DMS153 treated with DMSO at 0.1 percent for 48 hours (cell line): ENCODE data around the gene OR52E4.

Experiments used
- DNase-seq: peaks from one replicate; lab custom pipeline; 2025; ENCODE audit not compliant: unreplicated experiment; lab: John Stamatoyannopoulos, UW

Gene OR52E4

DNA sequence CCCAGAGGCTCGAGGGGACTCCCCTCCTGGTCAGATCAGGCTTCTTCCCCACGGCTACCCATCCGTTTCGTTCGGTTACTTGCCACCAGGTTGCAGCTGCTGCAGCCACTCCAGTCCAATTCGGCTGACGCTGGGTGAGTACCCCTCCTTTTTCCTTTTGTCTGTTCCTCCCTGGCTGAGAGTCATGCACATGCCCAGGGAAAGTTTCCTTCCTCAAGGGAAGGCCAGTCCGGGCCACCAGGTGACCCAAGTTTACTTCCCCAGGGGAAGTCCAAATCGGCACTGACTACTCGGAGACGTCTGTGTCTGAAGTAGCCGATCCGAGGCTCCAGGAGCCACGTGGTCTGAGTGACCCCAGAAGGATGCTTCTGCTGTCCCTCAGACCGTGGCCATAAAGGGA is 48.4 kb downstream of the OR52E4 start:
- no peak for DNase-seq

DNA sequence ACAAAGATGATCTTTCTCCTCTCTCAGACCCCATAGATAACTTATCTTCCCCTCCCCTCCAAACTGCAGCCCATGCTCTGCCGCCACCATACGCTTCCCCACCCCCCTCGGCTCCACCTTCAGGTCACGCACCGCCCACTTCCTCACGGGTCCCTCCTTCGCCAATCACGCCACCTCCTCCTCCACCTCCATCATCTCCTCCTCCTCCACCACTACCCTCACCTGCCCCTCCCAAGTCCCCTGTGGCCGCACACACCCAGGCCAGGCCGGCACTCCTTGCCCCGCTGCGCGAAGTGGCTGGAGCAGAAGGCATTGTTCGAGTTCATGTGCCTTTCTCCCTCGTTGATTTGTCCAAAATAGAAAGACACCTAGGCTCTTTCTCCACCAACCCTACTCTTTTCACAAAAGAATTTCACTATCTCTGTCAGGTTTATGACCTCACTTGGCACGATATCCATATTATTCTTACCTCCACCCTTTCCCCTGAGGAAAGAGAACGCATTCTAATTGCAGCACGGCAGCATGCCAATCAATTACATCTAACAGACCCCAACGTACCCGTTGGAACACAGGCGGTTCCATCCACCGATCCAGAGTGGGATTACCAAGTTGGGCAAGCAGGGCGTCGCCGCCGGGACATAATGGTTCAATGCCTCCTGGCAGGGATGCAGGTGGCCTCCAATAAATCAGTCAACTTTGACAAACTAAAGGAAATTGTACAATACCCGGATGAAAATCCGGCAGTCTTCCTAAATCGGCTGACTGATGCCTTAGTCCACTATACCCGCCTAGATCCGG is 49.3 kb downstream of the OR52E4 start:
- DNase-seq, result no peak

DNA sequence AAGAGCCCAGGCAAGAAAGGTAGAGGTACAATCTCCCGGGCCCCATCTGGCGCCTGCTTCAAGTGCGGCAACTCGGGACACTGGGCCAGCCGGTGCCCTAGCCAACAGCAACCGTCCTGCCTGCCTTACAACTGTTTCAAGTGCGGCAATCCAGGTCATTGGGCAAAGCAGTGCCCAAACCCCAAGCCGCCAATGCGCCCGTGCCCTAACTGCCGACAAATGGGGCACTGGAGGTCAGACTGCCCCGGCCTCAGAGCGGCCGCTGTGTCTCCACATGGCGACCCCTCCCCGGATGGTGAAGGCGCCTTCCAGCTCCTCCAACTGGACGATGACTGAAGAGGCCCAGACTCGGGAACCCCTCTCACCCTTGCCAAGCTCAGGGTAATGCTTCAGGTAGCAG is 50.2 kb downstream of the OR52E4 start:
- no peak for DNase-seq

DNA sequence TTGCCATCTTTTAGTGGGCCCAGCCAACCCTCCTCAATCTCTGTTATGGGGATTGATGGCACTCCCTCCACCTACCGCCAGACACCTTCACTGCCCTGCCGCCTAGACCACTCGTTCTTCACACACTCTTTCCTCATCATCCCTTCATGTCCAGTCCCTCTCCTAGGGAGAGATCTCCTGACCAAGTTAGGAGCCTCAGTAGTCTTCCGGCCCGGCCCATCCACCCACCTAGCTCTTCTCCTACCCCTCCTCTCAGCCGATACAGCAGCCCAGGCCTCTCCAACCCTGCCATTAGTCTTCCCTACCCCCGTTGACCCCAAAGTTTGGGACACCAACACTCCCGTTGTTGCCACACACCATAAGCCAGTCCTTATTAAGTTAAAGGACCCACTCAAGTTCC is 50.6 kb downstream of the OR52E4 start:
- no peak for DNase-seq

DNA sequence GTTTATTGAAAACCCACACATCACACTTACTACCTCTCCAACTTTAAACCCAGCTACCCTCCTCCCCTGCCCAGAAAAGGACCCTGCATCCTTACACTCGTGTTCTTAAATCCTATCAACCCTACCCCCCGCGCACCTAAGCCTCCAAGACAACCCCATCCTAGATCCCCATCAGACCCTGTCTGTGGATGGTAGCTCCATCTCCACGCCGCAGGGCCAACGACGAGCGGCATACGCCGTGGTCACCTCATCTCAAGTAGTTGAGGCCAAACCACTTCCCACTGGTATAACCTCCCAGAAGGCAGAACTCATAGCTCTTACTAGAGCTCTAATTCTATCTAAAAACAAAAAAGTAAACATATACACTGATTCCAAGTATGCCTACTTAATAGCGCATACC is 52.2 kb downstream of the OR52E4 start:
- no peak for DNase-seq

DNA sequence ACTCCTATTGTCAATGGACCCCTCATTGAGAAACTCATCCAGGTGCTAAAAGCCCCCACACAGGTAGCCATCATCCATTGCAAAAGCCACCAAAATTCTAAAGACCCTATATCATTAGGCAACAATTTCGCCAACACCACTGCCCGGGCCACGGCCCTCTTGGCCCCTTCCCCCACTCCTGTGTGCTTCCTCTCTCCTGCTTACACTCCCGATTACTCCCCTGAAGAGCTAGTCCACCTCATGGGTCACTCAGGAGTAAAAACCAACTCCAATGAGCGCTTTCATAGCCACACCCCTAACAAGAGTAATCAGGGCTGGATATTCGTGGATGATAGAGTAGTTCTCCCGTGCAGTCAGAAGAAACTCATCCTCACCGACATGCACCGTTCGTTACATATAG is 52.7 kb downstream of the OR52E4 start:
- no peak for DNase-seq
